Activated T-cell treated with anti-CD3 and anti-CD28 coated beads, Interleukin-2, amount 50 U/mL, for 1 hour (primary cell): ENCODE measurements around the gene ZMAT1.
A peak's percentile ranks its signal among the peaks of the same experiment; 100 is the strongest.
"Not testable (repeated sequence)": the region's sequence is repeated elsewhere in the genome, so short reads cannot be mapped to it uniquely, and the experiment has no call there.

Experiments used
- DNase-seq: peaks from one replicate; pipeline ENCODE4 v3.0.0-alpha.2; 2020

The ZMAT1 gene

DNA sequence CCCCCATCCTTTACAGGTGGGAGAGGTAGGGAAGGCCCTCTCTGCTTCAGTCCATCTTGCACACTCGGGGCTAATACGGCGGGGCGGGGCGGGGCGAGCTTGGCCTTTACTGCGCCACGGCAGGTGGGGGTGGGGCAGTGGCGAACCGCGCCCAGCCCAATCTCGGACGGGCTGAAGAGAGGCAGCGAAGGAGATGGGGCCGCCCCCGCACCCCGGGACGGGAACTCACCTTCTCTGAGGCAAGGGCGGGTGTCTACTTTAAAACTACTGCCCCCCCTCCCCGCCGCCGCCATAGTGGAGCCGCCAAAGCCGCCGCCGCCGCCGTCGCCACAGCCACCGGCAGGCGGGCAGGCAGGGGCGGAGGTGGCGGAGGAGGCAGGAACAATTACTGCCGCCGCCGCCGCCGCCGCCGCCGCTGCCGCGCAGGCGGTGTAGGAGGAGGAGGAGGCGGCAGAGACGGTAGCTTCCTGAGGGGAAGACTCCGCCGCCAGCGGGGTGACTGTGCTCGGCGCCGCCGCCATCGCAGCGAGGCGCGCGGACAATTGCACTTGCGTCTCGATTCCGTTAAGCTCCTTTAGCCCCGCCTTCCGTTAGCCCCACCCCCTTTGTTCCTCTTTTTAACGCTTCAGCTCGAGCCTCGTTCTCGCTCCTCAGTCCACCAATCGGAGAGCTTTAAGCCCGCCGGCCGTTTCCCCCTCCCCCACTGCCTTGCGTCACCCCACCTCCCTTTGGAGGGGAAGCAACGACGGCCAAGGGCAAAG lies at the start of gene ZMAT1:
TSS of gene ZMAT1 (minus strand) at position 540 of the 761 bp plus-strand sequence. CDS start at position 521, 19 bp downstream.
- DNase-seq, result peak; percentile 89

DNA sequence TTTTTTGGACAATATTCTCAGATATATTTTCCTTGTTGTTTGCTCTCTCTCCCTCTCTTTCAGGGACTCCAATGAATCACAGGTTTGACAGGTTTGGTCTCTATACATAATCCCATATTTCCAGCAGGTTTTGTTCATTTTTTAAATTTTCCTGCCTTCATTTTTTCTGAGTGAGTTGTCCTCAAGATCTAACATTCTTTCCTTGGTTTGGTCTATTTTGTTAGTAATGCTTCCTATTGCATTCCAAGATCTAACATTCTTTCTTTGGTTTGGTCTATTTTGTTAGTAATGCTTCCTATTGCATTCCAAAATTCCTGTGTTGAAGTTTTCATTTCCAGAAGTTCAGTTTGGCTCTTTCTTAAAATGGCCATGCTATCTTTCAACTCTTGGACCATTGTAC lies 45.3 kb upstream of the ZMAT1 start:
- no peak for DNase-seq

DNA sequence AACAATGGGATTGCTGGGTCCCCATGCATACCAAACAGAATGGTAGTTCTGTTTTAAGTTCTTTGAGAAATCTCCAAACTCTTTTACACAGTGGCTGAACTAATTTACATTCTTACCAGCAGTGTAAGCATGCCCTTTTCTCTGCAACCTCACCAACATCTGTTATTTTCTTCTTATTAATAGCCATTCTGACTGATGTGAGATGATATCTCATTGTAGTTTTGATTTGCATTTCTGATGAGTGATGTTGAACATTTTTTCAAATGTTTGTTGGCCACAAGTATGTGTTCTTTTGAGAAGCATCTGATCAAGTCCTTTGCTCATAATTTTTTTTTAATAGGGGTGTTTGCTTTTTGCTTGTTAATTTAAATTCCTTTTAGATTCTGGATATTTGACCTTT lies 41.2 kb upstream of the ZMAT1 start:
- no peak for DNase-seq

DNA sequence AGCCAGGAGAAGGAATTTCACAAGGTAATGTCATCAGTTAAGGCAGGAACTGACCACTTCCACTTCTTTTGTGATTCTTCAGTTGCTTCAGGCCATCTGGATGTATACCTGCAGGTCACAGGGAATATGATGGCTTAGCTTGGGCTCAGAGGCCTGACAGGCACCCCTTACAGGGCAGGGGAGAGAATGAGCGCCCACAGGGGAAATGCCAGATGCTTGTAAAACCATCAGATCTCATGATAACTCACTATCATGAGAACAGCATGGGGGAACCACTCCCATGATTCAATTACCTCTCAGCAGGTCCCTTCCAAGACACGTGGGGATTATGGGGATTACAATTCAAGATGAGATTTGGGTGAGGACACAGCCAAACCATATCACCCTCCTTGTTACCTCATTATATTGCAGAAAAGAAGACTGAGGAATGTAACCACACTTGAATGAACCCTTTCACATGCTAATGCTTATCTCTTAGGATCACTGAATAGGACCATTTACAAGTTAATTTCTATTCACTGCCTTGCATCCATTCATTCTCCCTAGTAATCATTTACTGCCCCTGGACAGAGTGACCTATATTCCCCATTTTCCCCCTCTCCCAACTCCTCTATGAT lies 33.2 kb upstream of the ZMAT1 start:
- not testable (repeated sequence) for DNase-seq

DNA sequence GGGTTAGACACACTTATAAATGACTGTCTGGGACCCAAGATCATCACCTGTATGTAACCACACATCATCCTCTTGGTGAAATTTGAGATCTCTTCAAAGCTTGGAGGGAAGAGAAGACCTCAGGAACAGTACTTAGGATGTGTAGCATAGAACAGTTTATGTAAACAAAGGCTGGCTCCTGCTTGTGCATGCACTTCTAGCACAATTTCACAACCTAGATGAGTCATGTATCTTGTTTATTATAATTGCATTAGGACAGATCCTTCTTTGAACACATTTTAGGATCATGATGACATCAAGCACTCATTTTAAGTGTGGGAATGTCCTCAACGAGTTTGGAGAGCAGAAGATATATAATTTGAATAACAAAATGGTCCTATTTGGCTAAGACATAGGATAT lies 26.3 kb upstream of the ZMAT1 start:
- no peak for DNase-seq

DNA sequence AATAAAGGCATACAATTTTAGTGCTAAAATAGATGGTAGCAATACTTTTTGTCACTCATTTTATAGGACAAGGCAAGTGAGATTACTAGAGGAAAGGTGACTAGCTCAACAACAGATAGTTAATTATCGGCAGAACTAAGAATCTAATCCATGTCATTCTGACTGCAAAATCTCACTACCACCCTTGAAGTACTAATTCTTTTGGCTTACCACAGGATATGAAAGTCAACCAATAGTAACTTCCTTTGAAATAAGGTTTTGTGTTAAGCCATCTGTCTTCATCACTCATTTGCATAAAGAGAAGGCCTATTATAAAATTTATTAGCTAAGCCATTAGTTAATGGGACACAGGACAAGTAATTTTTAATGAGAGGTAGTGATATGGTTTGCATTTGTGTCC lies 25.3 kb upstream of the ZMAT1 start:
- no peak for DNase-seq

DNA sequence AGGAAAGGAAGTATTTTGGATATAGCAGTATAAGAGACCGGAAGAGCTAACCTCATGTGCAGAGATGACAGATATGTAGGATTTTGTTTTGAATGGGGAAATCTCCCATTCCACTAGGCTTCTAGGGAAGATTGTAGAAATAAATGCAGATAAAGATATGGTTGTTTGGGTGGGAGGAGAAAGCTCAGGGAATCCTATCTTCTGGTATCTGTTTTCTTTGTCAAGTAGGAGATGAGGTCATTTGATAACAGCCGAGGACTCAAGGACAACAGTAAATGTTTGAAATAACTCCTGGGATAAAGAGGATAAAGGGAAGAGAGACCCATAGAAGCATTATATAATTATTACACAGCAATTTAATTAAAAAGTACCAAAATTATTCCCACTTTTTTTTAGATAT lies 24.7 kb upstream of the ZMAT1 start:
- DNase-seq, result no peak

DNA sequence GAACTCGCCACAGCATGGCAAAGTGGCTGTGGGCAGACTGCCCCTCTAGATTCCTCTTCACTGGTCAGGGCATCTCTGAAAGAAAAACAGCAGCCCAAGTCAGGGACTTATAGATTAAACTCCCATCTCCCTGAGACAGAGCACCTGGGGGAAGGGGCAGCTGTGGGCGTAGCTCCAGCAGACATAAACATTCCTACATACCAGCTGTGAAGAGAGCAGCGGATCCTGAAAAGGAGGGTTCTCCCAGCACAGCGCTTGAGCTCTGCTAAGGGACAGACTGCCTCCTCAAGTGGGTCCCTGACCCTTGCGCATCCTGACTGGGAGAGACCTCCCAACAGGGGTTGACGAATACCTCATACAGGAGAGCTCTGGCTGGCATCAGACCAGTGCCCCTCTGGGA lies 18.8 kb upstream of the ZMAT1 start:
- DNase-seq, result no peak

DNA sequence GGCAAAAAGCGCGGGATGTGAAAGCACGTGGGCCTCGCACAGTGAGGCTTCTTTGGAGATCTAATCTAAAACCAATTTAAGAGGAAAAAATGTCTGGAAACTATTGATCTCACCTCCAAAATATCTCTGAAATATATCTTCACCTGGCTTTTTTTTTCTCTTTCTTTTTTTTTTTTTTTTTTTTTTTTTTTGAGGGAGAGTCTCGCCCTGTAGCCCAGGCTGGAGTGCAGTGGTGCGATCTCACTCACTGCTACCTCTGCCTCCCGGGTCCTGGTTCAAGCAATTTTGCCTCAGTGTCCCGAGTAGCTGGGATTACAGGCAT lies 383 bp upstream of the ZMAT1 start:
- DNase-seq, result no peak

DNA sequence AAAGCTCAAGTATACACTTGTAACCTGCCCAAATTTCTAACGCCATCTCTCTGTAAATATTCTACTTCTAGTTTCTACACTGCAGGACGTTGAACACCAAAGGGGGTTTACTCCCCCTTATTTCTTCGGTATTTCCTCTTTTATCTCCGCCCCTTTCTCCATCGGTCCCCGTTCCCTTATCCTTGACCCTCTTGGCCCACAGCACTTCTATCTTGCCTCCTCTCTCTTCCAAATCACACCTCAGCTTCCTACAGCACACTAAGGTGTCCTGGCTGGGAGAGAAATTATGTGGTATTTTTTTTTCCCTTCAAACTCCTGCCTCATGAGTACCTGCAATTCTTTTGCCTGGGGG lies 715 bp downstream of the ZMAT1 start:
- DNase-seq, result no peak

DNA sequence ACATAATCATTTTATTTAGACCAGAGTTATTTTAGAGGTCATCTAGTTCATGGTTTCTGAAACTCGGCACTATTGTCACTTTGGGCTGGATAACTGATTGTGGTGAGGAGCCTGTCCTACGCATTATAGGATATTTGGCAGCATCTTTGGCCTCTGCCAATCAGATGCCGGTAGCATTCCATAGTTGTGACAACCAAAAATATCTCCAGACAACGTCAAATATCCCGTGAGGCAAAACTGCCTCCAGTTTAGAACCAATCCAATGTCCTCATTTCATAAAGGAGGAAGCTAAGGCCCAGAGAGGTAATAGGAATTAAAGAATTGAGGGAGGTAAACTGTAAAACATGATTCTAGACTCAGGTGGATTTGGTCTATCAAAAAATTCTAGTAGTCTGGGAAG lies 6.1 kb downstream of the ZMAT1 start:
- DNase-seq, result no peak

DNA sequence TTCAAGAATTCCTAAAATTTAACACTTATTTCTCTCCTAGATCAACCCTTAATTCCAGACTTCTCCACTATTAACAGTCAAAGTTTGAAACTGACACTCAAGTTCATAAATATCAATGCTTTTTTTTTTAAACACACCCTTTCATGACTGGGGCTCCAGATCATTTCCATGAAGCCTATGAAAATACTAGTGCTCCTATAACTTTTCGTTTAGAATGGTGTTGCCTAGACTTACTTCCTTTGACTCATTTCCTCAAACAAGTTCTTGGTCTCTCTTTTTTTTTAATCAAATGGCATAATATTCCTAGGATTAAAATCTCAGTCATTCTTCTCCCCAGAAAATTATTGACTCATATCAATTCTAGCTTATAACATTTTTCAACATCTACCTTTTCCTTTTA lies 13.1 kb downstream of the ZMAT1 start:
- DNase-seq, result no peak

DNA sequence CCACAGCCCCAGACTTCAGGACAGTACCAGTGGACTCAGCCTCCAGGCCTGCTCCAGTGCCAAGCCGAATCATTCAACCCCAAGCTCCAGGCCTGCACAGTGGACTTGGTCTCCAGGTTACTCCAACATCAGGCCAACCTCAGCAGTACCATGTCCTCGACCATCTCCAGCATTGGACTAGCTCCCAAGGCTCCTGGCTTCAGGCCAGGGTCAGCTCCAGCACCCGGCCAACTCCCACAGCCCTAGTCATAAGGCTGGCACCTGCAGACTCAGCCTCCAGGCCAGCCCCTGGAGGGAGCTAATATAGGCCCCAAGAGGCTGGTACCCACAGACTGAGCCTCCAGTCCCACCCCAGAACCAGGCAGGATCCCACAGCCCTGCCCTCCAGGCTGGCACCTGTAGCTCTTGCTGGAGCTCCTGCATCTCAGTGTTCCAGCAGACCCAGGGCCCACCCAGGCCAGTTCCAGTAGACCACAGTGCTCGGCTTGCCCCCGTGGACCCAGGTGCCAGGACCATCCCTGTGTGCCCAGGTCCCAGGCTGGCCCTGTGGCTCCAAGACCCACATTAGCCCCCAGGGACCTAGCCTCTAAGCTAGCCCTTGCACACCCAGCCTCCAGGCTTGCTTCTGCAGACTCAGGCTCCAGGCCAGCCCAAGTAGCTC lies 25.6 kb downstream of the ZMAT1 start:
- no peak for DNase-seq

DNA sequence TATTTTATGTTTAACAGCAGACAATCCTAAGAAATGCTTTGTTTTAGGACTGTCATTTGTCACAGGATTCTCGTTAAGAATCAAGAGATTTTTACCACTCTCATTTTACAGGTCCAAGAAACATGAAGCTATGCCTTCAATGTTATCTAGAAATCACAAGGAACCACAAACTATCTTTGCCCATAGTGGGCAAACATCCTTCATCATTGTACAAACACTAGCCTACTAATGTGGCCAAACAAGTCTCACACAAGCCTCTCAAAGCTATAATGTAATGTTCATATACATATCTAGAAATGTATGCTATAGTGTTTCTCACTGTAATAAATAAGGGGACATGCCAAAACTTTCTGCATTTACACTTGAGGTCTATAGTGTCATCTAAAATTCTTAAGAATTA lies 26.8 kb downstream of the ZMAT1 start:
- no peak for DNase-seq
